ENCODE measurements around the gene NEAT1. TPM values are rescaled to one million over a fixed set of nuclear protein-coding genes. Genes with fewer than 3 reads are reported as not detected.
A peak's percentile ranks its signal among the peaks of the same experiment; 100 is the strongest.
"Not testable (repeated sequence)": the region's sequence is repeated elsewhere in the genome, so short reads cannot be mapped to it uniquely, and the experiment has no call there.

NEAT1 gene
- total RNA-seq, 4 donors from 2014 or later: 30.6 to 705 (median 357) TPM

- Histone ChIP-seq H3K36me3 (no peaks in the 10 kb centered on the region), H3K27me3 (no peaks in the 10 kb centered on the region), H3K9me3 (no peaks in the 10 kb centered on the region), H3K4me1 (peaks cover 24 to 67% (median 34%) of the 10 kb centered on the region in 3 donors), H3K4me3 (no peak overlapping the region), H3K27ac (peak overlapping the region; percentile 88 to 98 (median 94))
- 81 to 85% methylated on average over 7 to 8 of the region's 8 CpGs for WGBS, 2 donors
- intact Hi-C loops (cut with DNase I): loop anchor here (10.0 kb wide), 1 partner anchor 46 kb away; the partner anchor contains the start of gene NEAT1
- DNase-seq: no peak
- TF ChIP-seq POLR2A (IDR thresholded peaks at IDR 0.05): no peak
- TF ChIP-seq, protein P1, sequence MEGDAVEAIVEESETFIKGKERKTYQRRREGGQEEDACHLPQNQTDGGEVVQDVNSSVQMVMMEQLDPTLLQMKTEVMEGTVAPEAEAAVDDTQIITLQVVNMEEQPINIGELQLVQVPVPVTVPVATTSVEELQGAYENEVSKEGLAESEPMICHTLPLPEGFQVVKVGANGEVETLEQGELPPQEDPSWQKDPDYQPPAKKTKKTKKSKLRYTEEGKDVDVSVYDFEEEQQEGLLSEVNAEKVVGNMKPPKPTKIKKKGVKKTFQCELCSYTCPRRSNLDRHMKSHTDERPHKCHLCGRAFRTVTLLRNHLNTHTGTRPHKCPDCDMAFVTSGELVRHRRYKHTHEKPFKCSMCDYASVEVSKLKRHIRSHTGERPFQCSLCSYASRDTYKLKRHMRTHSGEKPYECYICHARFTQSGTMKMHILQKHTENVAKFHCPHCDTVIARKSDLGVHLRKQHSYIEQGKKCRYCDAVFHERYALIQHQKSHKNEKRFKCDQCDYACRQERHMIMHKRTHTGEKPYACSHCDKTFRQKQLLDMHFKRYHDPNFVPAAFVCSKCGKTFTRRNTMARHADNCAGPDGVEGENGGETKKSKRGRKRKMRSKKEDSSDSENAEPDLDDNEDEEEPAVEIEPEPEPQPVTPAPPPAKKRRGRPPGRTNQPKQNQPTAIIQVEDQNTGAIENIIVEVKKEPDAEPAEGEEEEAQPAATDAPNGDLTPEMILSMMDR (IDR thresholded peaks at IDR 0.05): no peak
These were observed 47.9 kb downstream of the NEAT1 start for GRCh38 chr11:65470433-65471049.

DNA sequence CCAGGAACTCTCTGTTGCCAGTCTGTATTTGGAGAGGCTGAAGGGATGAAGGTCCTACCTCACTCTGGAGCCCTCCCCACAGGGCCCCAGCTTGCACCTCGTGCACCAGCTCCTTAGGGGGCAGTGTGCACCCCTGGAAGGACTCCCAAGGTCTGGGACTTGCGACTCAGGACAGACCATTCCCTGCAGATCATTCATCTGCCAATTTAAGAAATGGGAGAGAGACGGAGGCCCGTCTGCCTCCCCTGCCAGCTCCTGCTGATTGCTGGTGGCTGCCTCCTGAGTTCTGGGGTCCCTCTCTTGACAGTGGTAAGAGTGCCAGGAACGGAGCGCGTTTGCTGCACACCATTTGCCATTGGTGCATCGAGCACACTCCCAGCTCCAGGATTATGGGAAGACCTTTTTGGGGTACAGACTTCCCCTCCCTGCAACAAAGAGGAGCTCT is 48.9 kb downstream of the NEAT1 start:
- no peaks in the 10 kb centered on the region for H3K27me3 ChIP-seq
- no CpG with 5 or more reads among the region's 8 CpGs for WGBS, 2 donors
- TF ChIP-seq POLR2A (IDR thresholded peaks at IDR 0.05): no peak
- TF ChIP-seq, protein P1 (IDR thresholded peaks at IDR 0.05): peak in 5 of 6 experiments; percentile 50 to 58 (median 54)
- H3K9me3 ChIP-seq: no peaks in the 10 kb centered on the region
- no peaks in the 10 kb centered on the region for H3K36me3 ChIP-seq
- intact Hi-C loops (cut with DNase I): loop anchor here (10.0 kb wide), 1 partner anchor 47 kb away; the partner anchor contains the start of gene NEAT1
- peak overlapping the region; percentile 88 to 98 (median 94) for H3K27ac ChIP-seq
- peaks cover 27 to 75% (median 41%) of the 10 kb centered on the region in 3 donors for H3K4me1 ChIP-seq
- DNase-seq: no peak
- H3K4me3 ChIP-seq: peak overlapping the region in 2 of 4 donors; percentile 21 to 48

GRCh38 chr11:65472588-65473277 is 50.1 kb downstream of the NEAT1 start:
- intact Hi-C loops (cut with DNase I): loop anchor here (10.0 kb wide), 1 partner anchor 48 kb away; the partner anchor contains the start of gene NEAT1
- DNase-seq: not testable (repeated sequence)

GRCh38 chr11:65473278-65473860 is 50.8 kb downstream of the NEAT1 start:
- Histone ChIP-seq H3K4me3 (no peak overlapping the region), H3K27me3 (no peaks in the 10 kb centered on the region), H3K27ac (peak overlapping the region; percentile 88 to 98 (median 94)), H3K36me3 (no peaks in the 10 kb centered on the region), H3K4me1 (peaks cover 35 to 78% (median 51%) of the 10 kb centered on the region in 3 donors), H3K9me3 (no peaks in the 10 kb centered on the region)
- TF ChIP-seq, protein P1 (IDR thresholded peaks at IDR 0.05): no peak
- no peak for TF ChIP-seq POLR2A (IDR thresholded peaks at IDR 0.05)
- intact Hi-C loops (cut with DNase I): loop anchor here (10.0 kb wide), 1 partner anchor 49 kb away; the partner anchor contains the start of gene NEAT1
- WGBS, 2 donors: 86 to 89% methylated on average over 7 of the region's 7 CpGs
- no peak for DNase-seq

More at GRCh38 chr11:65472588-65473277, 50.1 kb downstream of the NEAT1 start:
- peaks cover 28 to 78% (median 45%) of the 10 kb centered on the region in 3 donors for H3K4me1 ChIP-seq
- peak overlapping the region in 1 of 4 donors; percentile 48 for H3K4me3 ChIP-seq
- not testable (repeated sequence) for H3K36me3 ChIP-seq, H3K27me3 ChIP-seq, H3K9me3 ChIP-seq
- WGBS, 2 donors: 67 to 69% methylated on average over 14 of the region's 14 CpGs
- peak overlapping the region; percentile 88 to 98 (median 94) for H3K27ac ChIP-seq

- 85 to 91% methylated on average over 3 of the region's 3 CpGs for whole genome bisulfite sequencing, 2 donors
- intact Hi-C loops (cut with DNase I): loop anchor here (10.0 kb wide), 1 partner anchor 50 kb away; the partner anchor contains the start of gene NEAT1
- H3K27me3 ChIP-seq: no peaks in the 10 kb centered on the region
- no peak for DNase-seq
- H3K27ac ChIP-seq: peak overlapping the region; percentile 37 to 100 (median 99)
- no peak for TF ChIP-seq POLR2A (IDR thresholded peaks at IDR 0.05)
- TF ChIP-seq, protein P1 (IDR thresholded peaks at IDR 0.05): no peak
- peaks cover 44 to 81% (median 55%) of the 10 kb centered on the region in 3 donors for H3K4me1 ChIP-seq
- no peaks in the 10 kb centered on the region for H3K36me3 ChIP-seq
- H3K4me3 ChIP-seq: no peak overlapping the region
- H3K9me3 ChIP-seq: no peaks in the 10 kb centered on the region
These were observed 52.3 kb downstream of the NEAT1 start for GRCh38 chr11:65474864-65475263.

All from esophagus squamous epithelium (tissue), 5 donors.